ENCODE measurements around the gene RPL10. TPM values are rescaled to one million over a fixed set of nuclear protein-coding genes. Genes with fewer than 3 reads are reported as not detected.

RPL10 gene
- total and polyA plus RNA-seq, 2 of the 13 experiments (the other 11 are each of a cell fraction or from before 2014, with no cell fraction given): 2,381 to 4,713 TPM

- TF ChIP-seq ZBED4 (CRISPR knock-in tag; IDR thresholded peaks at IDR 0.05; ENCODE audit: borderline replicate concordance): no peak
Observed at GRCh38 chrX:154432210-154432609, 34.0 kb downstream of the RPL10 start (continued).

GRCh38 chrX:154433605-154434004 lies 35.4 kb downstream of the RPL10 start:
- no peaks in the 10 kb centered on the region for H4K20me1 ChIP-seq (ENCODE audit: insufficient read depth, low read length)
- H3K9ac ChIP-seq (ENCODE audit: insufficient read depth, low read depth, low read length): no peak overlapping the region
- H2AFZ ChIP-seq (ENCODE audit: low read length): no peak overlapping the region
- in situ Hi-C loops (cut with HindIII; ENCODE audit: extremely low pct_ligation_motif_present, low pct_unique_long_range_greater_than_20kb): no loop called here
- ChIA-PET POLR2A (no interaction called here), CTCF (ENCODE audit: low intra/inter-chr PET ratio, low total read pairs) (no interaction called here)
- H3K27me3 ChIP-seq (ENCODE audit: control insufficient read depth in 1 of 2, insufficient read depth in 2 of 2, low read length in 2 of 2): no peaks in the 10 kb centered on the region
- BruUV-seq (replicated peaks): no TSS peak
- H3K79me2 ChIP-seq (ENCODE audit: insufficient read depth, low read length): peaks cover 25% of the 10 kb centered on the region
- ATAC-seq (no peak), FAIRE-seq (no peak), DNase-seq (ENCODE audit: low spot score) (no peak)
- 100% methylated on average over 1 of the region's 7 CpGs for WGBS (ENCODE audit: low lambda C conversion rate)
- intact Hi-C loops (cut with micrococcal nuclease; ENCODE audit: unreplicated experiment): no loop called here
- no peak overlapping the region for H3K4me3 ChIP-seq (replicated peaks in 1 of 3; ENCODE audit: insufficient read depth in 1 of 3, low read depth in 2 of 3, low read length in 3 of 3)
- no peaks in the 10 kb centered on the region for H3K9me3 ChIP-seq (ENCODE audit: low read length)
- H3K4me1 ChIP-seq (ENCODE audit: insufficient read depth, low read length): peaks cover 26% of the 10 kb centered on the region
- no peak overlapping the region for H3K4me2 ChIP-seq (ENCODE audit: low read depth, low read length)
- no peak overlapping the region for H3K27ac ChIP-seq (ENCODE audit: extremely low read length, insufficient read depth, low read length)
- no peak for TF ChIP-seq MATR3 (CRISPR knock-in tag; IDR thresholded peaks at IDR 0.05)
- no peak for TF ChIP-seq ATF4 (CRISPR knock-in tag; IDR thresholded peaks at IDR 0.05)
- no peaks in the 10 kb centered on the region; a peak in 3 of 5 replicates for H3K36me3 ChIP-seq (replicated peaks in 1 of 2; ENCODE audit: control insufficient read depth in 1 of 2, insufficient read depth in 2 of 2, low read length in 2 of 2)

Data from HepG2 (cell line).